ENCODE measurements around the gene TGM3. TPM values are rescaled to one million over a fixed set of nuclear protein-coding genes. Genes with fewer than 3 reads are reported as not detected.
A peak's percentile ranks its signal among the peaks of the same experiment; 100 is the strongest.

Gene TGM3
- polyA plus RNA-seq, 3 donors: not detected

DNA sequence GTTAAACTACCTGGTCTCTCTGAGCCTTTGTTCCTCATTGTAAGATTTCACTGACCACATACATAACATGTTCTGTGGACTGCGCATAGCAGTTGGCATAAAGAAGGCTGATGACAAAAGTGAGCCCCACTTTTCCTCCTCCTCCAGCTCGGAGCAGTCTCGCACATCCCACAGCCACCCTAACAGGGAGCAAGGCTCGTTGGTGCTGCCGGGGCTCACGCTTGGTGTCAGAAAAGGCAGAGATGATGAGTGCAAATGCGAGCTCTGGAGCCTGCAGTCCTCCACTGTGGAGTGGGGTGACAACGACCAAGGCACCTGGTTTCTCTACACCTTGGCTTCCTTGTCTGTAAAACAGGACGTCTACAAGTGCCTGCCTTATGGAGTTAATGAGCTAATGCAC, 9.7 kb downstream of the TGM3 start:
- Histone ChIP-seq H3K27ac (ENCODE audit: low read depth in 1 of 2, low read length in 2 of 2) (no peak overlapping the region), H3K4me2 (replicated peaks; ENCODE audit: extremely low read depth, low read length, poor library complexity, severe bottlenecking) (no peak overlapping the region), H4K20me1 (ENCODE audit: insufficient read depth, low read length) (no peaks in the 10 kb centered on the region), H2AFZ (ENCODE audit: insufficient read depth, low read depth, low read length, poor library complexity, severe bottlenecking) (no peak overlapping the region), H3K4me1 (ENCODE audit: control insufficient read depth in 1 of 2, insufficient read depth in 2 of 2, low read length in 2 of 2) (peaks cover 30 to 38% of the 10 kb centered on the region in 2 donors), H3K27me3 (ENCODE audit: control insufficient read depth in 2 of 2, insufficient read depth in 2 of 2, low read length in 2 of 2) (no peaks in the 10 kb centered on the region), H3K9me3 (replicated peaks in 1 of 2; ENCODE audit: control insufficient read depth in 1 of 2, insufficient read depth in 1 of 2, low read length in 2 of 2) (no peaks in the 10 kb centered on the region), H3K9ac (ENCODE audit: insufficient read depth, low read length, poor library complexity, severe bottlenecking) (no peak overlapping the region), H3K4me3 (replicated peaks in 1 of 3; ENCODE audit: low read depth in 2 of 3, low read length in 3 of 3) (no peak overlapping the region), H3K79me2 (ENCODE audit: insufficient read depth, low read length) (no peaks in the 10 kb centered on the region), H3K36me3 (replicated peaks in 1 of 2; ENCODE audit: control insufficient read depth in 1 of 2, insufficient read depth in 2 of 2, low read length in 2 of 2) (no peaks in the 10 kb centered on the region)
- Mint-ChIP-seq H3K27me3 (ENCODE audit: low read depth in 3 of 3) (peaks cover 2 to 4% (median 3%) of the 10 kb centered on the region in 3 donors), H3K4me1 (peaks cover 40% of the 10 kb centered on the region), H3K27ac (peak overlapping the region in 1 of 7 donors; percentile 30), H3K36me3 (no peaks in the 10 kb centered on the region), H3K9me3 (no peaks in the 10 kb centered on the region), H3K4me3 (no peak overlapping the region)
- intact Hi-C loops (cut with micrococcal nuclease): loop anchor here in 1 of 2 donors (5.0 kb wide), 1 partner anchor 42 kb away; no protein-coding TSS in a partner anchor
- WGBS (ENCODE audit: insufficient coverage): 91% methylated on average over 5 of the region's 9 CpGs
- DNase-seq: no peak
- TF ChIP-seq, protein P1, sequence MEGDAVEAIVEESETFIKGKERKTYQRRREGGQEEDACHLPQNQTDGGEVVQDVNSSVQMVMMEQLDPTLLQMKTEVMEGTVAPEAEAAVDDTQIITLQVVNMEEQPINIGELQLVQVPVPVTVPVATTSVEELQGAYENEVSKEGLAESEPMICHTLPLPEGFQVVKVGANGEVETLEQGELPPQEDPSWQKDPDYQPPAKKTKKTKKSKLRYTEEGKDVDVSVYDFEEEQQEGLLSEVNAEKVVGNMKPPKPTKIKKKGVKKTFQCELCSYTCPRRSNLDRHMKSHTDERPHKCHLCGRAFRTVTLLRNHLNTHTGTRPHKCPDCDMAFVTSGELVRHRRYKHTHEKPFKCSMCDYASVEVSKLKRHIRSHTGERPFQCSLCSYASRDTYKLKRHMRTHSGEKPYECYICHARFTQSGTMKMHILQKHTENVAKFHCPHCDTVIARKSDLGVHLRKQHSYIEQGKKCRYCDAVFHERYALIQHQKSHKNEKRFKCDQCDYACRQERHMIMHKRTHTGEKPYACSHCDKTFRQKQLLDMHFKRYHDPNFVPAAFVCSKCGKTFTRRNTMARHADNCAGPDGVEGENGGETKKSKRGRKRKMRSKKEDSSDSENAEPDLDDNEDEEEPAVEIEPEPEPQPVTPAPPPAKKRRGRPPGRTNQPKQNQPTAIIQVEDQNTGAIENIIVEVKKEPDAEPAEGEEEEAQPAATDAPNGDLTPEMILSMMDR (IDR thresholded peaks at IDR 0.05): no peak

DNA sequence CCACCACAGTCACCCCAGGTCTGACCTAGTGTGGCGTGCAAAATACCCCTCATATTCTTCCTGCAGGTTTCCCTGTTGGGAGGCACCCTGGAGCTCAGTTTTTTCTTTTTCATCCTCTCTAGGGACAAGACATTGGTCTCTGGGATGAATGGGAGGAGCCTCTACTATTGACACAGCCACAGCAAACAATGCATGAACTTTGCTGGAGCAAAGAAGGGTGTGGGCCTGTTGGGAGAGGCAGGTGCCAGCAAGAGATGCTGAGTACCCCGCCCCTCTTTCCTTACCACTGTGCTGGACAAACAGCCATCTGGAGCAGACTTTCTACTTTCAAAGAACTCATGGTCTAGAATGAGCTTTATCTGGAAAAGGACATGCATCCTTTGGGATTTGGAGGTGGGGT, 10.1 kb downstream of the TGM3 start:
- Histone ChIP-seq H3K4me3 (replicated peaks in 1 of 3; ENCODE audit: low read depth in 2 of 3, low read length in 3 of 3) (no peak overlapping the region), H3K4me2 (replicated peaks; ENCODE audit: extremely low read depth, low read length, poor library complexity, severe bottlenecking) (no peak overlapping the region), H3K36me3 (replicated peaks in 1 of 2; ENCODE audit: control insufficient read depth in 1 of 2, insufficient read depth in 2 of 2, low read length in 2 of 2) (no peaks in the 10 kb centered on the region), H2AFZ (ENCODE audit: insufficient read depth, low read depth, low read length, poor library complexity, severe bottlenecking) (no peak overlapping the region), H3K27me3 (ENCODE audit: control insufficient read depth in 2 of 2, insufficient read depth in 2 of 2, low read length in 2 of 2) (no peaks in the 10 kb centered on the region), H3K4me1 (ENCODE audit: control insufficient read depth in 1 of 2, insufficient read depth in 2 of 2, low read length in 2 of 2) (peaks cover 29 to 38% of the 10 kb centered on the region in 2 donors), H3K79me2 (ENCODE audit: insufficient read depth, low read length) (no peaks in the 10 kb centered on the region), H4K20me1 (ENCODE audit: insufficient read depth, low read length) (no peaks in the 10 kb centered on the region), H3K9me3 (replicated peaks in 1 of 2; ENCODE audit: control insufficient read depth in 1 of 2, insufficient read depth in 1 of 2, low read length in 2 of 2) (no peaks in the 10 kb centered on the region), H3K9ac (ENCODE audit: insufficient read depth, low read length, poor library complexity, severe bottlenecking) (no peak overlapping the region), H3K27ac (ENCODE audit: low read depth in 1 of 2, low read length in 2 of 2) (no peak overlapping the region)
- H3K4me3 Mint-ChIP-seq: no peak overlapping the region
- DNase-seq: no peak
- peaks cover 40% of the 10 kb centered on the region for H3K4me1 Mint-ChIP-seq
- WGBS (ENCODE audit: insufficient coverage): no CpG with 5 or more reads among the region's 2 CpGs
- peak overlapping the region in 1 of 7 donors; percentile 35 for H3K27ac Mint-ChIP-seq
- H3K27me3 Mint-ChIP-seq (ENCODE audit: low read depth in 3 of 3): peaks cover 2 to 4% (median 3%) of the 10 kb centered on the region in 3 donors
- TF ChIP-seq, protein P1 (IDR thresholded peaks at IDR 0.05): no peak
- intact Hi-C loops (cut with micrococcal nuclease): loop anchor here in 1 of 2 donors (5.0 kb wide), 1 partner anchor 41 kb away; no protein-coding TSS in a partner anchor
- no peaks in the 10 kb centered on the region for H3K36me3 Mint-ChIP-seq
- no peaks in the 10 kb centered on the region for H3K9me3 Mint-ChIP-seq

All from CD14-positive monocyte (primary cell).